AG04450 (cell line): Measurements from ENCODE around the gene APBB2. TPM values are rescaled to one million over a fixed set of nuclear protein-coding genes. Genes with fewer than 3 reads are reported as not detected.

Source experiments
- CTCF ChIA-PET: fragments of 300-600, 350-600 bp; formaldehyde crosslinking; extraction: SDS; loops from one replicate; lab custom pipeline; 2022; ENCODE audit warnings: antibody characterized with exemption, inconsistent platforms; lab: Charles Lee
- POLR2A ChIA-PET: fragments of 350-600 bp; formaldehyde crosslinking; extraction: SDS; loops from one replicate; lab custom pipeline; 2021; ENCODE audit warnings: antibody characterized with exemption, inconsistent platforms; lab: Yijun Ruan, JAX
- DNase-seq: peaks from one replicate; pipeline ENCODE4 v3.0.0-alpha.2; 2011; ENCODE audit warnings: low read depth, low spot score
- H3K27ac ChIP-seq: one replicate; pipeline ENCODE4 v1.5.1; 2012; ENCODE audit warnings: low read depth, low read length, control low read depth
- H3K27me3 ChIP-seq: one replicate; pipeline ENCODE4 v1.6.0; 2012; ENCODE audit warnings: low read length; ENCODE audit not compliant: control insufficient read depth, insufficient read depth
- H3K4me3 ChIP-seq: 2 replicates; pipeline ENCODE4 v1.5.1; 2011; ENCODE audit warnings: mild to moderate bottlenecking, low read depth, low read length, control low read depth
- H3K9me3 ChIP-seq: 2 replicates; pipeline ENCODE4 v1.5.1; 2012; ENCODE audit warnings: low read length; ENCODE audit not compliant: control insufficient read depth, insufficient read depth
- polyA plus RNA-seq: library from polyadenylated mRNA; depleted of rRNA; stranded (reverse); fragments of >200 nt; gene quantifications from 2 replicates; pipeline ENCODE4 v1.2.3, GENCODE V29; 2011
- TF ChIP-seq, protein P1 (sequence below): IDR thresholded peaks from 2 replicates; pipeline ENCODE4 v1.5.1; 2011; ENCODE audit warnings: low read depth, low read length, control low read depth, inconsistent platforms

APBB2 gene
- polyA plus RNA-seq, 1 experiment, result 52.7 TPM

DNA sequence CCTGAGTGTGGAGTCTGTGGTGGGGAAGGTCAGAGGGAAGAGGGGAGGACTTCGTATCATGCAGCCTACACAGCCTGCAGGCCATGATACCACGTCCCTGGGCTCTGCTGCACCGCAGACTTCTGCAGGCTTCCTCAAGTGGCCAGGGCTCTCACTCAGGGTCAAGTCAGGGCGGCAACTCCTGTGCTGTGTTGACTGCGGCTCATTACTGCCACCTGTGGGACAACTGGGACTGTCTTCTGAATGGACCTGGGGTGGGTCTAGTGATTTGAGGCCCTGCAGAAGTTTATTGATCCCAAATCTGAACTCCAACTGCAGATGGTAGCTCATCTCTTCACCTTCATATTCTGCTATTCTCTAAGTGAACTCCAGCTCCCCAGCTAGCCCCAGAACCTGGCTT lies 297.5 kb downstream of the APBB2 start:
- DNase-seq, result no peak
- CTCF ChIA-PET, result interaction anchor here (1.1 to 2.4 kb wide), 4 partner anchors 9 to 60 kb away, joined by 6 to 10 read pairs (median 9); no protein-coding TSS in a partner anchor
- Histone ChIP-seq H3K9me3 (no peaks in the 10 kb centered on the region; the same call in 1 of the 2 replicates), H3K4me3 (no peak overlapping the region), H3K27ac (peak overlapping the region; percentile 3), H3K27me3 (no peaks in the 10 kb centered on the region)
- TF ChIP-seq, protein P1, sequence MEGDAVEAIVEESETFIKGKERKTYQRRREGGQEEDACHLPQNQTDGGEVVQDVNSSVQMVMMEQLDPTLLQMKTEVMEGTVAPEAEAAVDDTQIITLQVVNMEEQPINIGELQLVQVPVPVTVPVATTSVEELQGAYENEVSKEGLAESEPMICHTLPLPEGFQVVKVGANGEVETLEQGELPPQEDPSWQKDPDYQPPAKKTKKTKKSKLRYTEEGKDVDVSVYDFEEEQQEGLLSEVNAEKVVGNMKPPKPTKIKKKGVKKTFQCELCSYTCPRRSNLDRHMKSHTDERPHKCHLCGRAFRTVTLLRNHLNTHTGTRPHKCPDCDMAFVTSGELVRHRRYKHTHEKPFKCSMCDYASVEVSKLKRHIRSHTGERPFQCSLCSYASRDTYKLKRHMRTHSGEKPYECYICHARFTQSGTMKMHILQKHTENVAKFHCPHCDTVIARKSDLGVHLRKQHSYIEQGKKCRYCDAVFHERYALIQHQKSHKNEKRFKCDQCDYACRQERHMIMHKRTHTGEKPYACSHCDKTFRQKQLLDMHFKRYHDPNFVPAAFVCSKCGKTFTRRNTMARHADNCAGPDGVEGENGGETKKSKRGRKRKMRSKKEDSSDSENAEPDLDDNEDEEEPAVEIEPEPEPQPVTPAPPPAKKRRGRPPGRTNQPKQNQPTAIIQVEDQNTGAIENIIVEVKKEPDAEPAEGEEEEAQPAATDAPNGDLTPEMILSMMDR, result peak; percentile 23; the same call in 1 of the 2 replicates
- POLR2A ChIA-PET, result no interaction called here

DNA sequence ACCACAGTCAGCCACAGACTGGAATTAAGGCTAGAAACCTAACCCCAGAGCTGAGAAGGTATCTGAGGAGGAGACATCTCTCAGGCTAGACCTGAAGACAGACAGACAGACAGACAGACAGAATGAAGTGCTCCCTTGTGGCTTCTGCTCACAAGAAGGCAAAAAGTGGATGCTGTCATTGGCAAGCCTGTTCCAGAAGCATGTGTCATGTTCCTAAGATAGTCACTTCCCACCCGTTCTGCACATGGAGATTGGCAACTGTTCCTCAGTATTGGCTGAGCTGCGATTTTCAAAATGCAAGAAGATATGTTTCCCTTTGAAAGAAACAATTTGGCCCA lies 298.2 kb downstream of the APBB2 start:
- no peaks in the 10 kb centered on the region; the same call in 1 of the 2 replicates for H3K9me3 ChIP-seq
- POLR2A ChIA-PET, result interaction anchor here (0.6 kb wide), 2 partner anchors 16 to 340 kb away, joined by 3 to 4 read pairs; partner anchors contain the start of gene UCHL1
- no peak overlapping the region for H3K4me3 ChIP-seq
- no peak for DNase-seq
- CTCF ChIA-PET, result interaction anchor here (0.7 to 1.5 kb wide), 3 partner anchors 9 to 75 kb away, joined by 3 to 12 read pairs (median 3); no protein-coding TSS in a partner anchor
- no peaks in the 10 kb centered on the region for H3K27me3 ChIP-seq
- no peak overlapping the region for H3K27ac ChIP-seq
- TF ChIP-seq, protein P1, result no peak

DNA sequence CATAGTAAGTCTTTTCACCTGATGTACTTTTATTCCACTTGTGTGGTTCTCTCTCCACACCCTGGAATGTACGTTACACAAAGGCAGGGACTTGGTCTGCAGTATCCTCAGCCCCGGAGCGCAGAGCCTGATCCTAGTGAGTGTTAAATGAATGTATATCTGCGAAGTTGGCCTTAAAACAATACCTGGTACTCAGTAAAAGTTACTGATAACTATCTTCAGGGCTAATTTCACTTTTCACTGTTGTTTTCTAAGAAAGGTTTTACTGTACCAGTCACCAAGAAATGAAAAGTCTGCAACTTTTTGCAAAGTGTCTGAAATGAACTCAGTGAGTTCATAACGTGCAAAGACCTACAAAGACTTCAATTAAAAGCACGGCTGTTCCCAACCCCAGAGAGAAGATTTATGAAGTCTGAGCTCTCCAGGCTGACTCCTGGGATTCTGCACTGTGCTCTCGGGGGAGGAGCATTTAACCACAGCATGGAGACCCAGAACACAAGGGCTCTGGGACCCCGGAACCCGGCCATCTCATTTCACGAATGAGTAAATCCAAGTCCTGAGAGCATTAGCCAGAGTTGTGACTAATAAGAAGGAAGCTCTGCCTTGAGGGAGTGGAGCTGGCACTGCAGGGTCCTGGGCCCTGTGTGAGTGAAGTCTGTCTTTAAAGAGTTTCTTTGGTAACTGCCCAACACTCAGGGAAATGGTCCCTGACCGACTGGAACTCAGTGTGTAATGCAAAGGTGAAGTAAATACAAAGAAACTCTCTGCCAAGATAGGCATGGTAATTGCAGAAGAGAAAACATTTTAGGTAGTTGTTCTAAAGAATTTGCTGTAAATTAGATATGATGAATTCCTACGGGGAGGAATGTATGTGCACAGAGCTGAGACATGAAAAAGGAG lies 298.8 kb downstream of the APBB2 start:
- Histone ChIP-seq H3K27me3 (no peaks in the 10 kb centered on the region), H3K27ac (peak overlapping the region; percentile 59), H3K4me3 (no peak overlapping the region), H3K9me3 (no peaks in the 10 kb centered on the region; the same call in 1 of the 2 replicates)
- no peak for DNase-seq
- CTCF ChIA-PET, result interaction anchor here (0.5 to 1.5 kb wide), 4 partner anchors 9 to 74 kb away, joined by 3 to 12 read pairs (median 3); no protein-coding TSS in a partner anchor
- TF ChIP-seq, protein P1, result no peak
- POLR2A ChIA-PET, result interaction anchor here (0.6 kb wide), 3 partner anchors 15 to 341 kb away, joined by 3 to 4 read pairs (median 4); partner anchors contain the start of gene UCHL1

DNA sequence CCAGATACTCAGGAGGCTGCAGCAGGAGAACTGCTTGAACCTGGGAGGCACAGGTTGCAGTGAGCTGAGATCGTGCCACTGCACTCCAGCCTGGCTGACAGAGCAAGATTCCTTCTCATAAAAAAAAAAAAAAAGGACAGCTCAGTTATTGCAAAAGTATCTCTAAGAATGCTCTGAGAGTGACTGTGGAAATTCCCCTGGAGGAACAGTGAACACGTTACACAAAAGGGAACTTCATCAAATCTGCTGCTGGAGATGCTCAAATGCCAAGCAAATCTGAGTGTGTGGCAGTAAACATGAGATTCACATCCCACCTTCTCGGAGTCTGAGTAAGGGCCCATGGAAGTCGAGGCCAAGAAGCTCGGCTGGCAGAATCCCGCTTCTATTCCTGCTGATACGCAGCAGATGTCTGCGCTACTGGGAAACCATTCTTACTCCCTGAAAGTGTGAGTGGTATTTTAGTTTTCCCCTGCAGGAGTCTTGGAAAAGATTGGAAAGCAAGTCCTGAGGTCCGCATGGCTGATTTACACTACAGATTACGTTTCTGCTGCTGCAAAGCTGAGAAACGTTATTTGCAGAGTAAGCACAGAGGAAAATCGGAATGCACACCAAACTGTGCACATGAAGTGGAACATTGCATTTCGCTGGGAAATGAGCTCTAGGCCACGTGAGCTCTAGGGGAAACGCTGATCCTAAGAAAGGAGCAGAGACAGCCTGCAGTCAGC lies 301.7 kb downstream of the APBB2 start:
- Histone ChIP-seq H3K4me3 (no peak overlapping the region), H3K27ac (no peak overlapping the region), H3K27me3 (no peaks in the 10 kb centered on the region), H3K9me3 (no peaks in the 10 kb centered on the region; the same call in 1 of the 2 replicates)
- TF ChIP-seq, protein P1, result no peak
- peak; percentile 38 for DNase-seq
- POLR2A ChIA-PET, result no interaction called here
- CTCF ChIA-PET, result interaction anchor here (1.0 to 4.5 kb wide), 7 partner anchors 9 to 347 kb away, joined by 3 to 32 read pairs (median 9); partner anchors contain the start of gene APBB2
